Activated T-cell treated with anti-CD3 and anti-CD28 coated beads for 4 hours (primary cell): Measurements from ENCODE around the gene MAMDC2.

Experiments
- DNase-seq: peaks from one replicate; pipeline ENCODE4 v3.0.0-alpha.2; 2020

MAMDC2 gene

DNA sequence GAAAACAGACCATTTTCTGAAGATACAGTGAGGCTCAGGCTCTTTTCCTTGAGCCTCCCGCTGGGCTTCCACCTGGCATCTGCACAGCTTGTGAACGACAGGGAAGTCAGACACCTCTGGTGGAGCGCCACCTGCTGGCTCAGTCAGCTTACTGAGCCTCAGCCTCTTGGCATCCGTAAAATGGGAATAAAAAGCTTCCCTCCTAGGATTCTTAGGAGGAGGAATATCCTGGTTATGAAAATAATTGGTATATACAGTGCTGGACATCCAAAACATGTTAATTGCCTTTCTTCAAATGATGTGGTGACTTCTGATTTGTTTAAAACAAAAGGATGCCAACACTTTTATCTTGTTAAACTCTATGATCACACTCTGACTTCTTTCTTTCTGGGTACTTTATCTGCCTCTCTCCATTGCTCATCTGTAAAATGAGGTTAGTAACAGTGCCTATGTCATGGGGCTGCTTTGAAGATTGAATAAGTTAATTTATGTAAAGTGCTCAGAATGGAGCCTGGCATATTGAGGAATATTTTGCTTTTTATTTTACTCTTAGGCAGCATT lies 67.5 kb downstream of the MAMDC2 start:
- peak; percentile 9 for DNase-seq

DNA sequence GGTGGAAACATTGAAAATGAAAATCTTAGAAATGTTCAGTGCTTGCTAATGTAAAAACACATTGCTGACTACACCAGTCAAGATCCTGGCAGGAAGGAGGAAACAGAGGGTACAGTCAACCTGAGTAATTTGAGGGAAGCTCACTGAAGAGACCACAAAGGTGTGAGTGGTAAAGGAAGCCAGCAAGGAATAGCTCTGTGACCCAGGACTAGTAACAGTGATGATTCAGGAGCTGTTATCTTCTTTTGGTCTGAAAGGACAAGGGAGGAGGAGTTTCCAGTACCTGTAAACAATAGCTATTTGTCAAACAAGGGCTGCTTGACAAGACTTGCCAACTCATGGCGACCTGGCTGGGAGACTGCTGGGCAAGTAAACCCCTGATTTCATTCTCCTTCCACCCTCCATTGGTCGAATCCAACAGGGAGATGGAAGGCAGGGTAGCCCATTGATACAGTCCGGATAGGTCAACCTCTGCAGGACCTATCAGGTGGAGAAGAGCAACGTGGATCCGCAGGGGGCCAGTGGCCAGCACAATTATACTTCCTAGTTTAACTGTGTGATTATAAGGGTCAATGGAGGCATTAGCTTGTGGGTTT lies 68.1 kb downstream of the MAMDC2 start:
- DNase-seq, result no peak

- DNase-seq, result no peak
Observed at GRCh38 chr9:70112981-70113380, 69.3 kb downstream of the MAMDC2 start.

DNA sequence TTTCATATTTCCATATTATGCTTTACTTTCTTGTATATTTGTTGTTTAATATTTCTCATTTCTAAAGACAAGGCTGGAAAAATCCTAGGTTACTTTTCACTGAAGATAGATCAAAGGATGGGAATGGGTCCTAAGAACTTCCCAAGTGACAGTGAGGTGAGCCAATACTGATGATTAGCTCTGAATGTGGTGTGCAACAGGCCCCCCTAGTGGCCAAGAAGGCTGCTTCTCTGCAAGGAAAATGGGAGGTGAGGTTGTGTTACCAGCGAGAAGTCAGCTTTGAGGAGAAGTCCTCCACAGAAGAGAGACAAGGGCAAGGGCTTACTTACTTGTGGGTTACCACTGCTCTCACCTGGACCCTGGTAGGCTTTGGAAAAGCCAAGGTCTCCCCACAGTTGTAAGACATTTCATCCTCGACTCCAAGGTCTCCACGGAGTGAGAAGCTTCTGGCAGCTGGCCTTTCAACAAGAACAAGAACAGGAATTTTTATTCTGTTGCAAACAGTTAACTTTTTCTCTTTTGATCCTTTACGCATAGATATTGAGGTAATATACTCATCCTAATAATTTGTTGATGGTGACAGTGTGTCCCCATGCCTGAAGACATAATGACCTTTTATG lies 69.9 kb downstream of the MAMDC2 start:
- no peak for DNase-seq

DNA sequence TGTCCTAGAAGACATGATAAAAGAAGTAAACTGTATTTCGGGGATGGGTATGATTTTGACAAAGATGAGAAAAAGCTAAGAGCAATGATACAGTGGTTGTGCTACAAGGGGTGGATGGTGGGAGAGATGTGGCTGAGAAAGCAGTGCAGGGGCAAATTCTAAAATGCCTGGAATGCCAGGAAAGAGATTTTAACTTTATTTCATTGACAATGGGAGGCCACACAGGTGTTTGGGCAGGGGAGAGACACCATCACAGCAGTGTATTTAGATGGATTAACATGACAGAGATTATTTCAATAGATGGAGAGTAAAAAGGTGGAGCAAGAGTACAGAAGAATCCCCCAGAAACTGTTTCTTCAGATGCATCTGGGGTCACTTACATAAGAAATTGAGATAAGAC lies 71.2 kb downstream of the MAMDC2 start:
- no peak for DNase-seq

- no peak for DNase-seq
Observed at GRCh38 chr9:70117835-70118319, 74.2 kb downstream of the MAMDC2 start.

- DNase-seq, result no peak
Observed at GRCh38 chr9:70119786-70120185, 76.1 kb downstream of the MAMDC2 start.

- DNase-seq, result no peak
Observed at GRCh38 chr9:70120834-70121510, 77.3 kb downstream of the MAMDC2 start.

DNA sequence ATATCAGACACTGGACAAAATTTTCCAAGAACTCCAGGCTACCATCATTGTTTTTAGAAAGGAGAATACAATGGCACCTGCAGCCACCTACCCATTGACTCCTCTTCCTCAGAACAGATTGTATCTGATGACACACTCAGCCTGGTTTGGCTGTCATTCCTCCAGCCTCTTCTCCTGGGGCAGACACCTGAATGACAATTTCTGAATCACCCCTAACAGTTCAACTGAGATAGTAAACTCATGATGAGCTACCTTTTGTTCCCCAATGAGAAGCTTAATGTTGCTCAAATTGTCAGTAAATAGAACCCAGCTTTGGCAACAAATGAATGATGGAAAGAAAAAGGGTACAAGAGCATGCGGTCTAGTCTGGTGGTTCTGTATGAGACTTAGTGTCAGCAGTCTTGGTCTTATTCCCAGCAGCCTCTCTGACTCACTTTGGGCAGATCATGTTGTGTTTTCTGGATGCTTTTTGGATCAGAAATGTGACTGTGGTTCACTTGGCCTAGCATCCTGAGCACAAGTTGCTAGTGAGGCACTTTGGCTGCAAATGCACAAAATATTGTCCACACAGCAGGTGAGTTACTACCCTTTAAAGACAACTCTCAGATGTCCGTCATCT lies 78.3 kb downstream of the MAMDC2 start:
- no peak for DNase-seq

DNA sequence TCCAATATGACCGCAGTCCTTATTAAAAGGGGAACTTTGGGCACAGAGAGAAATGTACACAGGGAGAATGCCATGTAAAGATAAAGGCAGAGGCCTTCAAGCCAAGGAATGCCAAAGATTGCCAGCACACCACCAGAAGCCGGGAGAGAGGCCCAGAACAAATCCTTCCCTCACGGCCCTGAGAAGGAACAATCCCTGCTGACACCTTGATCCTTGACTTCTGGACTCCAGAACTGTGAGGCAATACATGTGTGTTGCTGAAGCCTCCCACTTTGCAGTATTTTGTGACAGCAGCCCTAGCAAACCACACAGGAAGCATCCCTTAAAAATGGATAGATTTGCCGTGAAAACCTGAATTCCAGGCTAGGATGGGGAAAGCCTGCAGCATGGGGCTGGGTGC lies 80.0 kb downstream of the MAMDC2 start:
- DNase-seq, result no peak

DNA sequence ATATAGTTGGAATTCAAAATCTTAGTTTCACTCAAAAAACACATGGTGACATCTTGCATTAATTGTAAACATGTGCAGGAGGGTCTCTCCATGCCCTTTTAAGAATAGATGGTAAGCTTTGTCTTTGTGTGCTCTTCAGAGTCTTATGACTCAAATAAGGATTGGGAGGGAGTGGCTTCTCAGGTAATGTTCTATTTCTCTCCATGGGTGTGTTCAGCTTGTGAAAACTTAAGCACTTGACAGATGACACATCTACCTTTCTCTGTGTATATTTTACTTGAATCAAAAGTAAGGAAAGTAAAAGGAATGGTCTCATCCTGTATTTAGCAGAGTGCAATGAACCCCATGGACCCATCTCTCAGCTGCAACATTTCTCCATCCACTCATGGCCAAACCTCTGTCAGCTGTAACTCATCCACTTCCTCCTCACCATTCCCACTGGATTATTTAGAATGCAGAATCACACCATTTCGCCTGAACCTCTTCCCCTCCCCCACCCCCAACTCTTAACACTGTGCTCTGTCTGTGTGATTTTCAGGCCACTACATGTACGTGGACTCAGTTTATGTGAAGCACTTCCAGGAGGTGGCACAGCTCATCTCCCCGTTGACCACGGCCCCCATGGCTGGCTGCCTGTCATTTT lies 82.1 kb downstream of the MAMDC2 start:
- DNase-seq, result no peak

DNA sequence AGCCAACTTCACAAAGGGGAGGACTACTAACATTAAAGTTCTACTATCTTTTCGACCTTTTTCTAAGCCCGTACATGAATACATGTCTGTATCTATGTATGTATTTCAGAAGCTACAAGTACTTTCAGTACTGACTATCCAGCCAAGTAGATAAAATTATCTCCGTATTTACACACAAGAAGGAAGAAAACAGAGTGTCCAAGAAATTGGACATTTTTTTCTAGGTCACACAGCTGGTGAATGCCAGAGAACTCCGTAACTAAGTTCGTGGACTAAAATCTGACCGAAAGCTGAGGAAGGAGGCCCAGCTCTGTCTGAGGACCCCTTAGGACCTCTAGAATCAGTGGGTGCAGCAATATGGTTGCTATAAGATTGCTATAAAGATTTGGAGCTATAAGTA lies 83.4 kb downstream of the MAMDC2 start:
- no peak for DNase-seq

- DNase-seq, result no peak
Observed at GRCh38 chr9:70127540-70128416, 84.1 kb downstream of the MAMDC2 start.

DNA sequence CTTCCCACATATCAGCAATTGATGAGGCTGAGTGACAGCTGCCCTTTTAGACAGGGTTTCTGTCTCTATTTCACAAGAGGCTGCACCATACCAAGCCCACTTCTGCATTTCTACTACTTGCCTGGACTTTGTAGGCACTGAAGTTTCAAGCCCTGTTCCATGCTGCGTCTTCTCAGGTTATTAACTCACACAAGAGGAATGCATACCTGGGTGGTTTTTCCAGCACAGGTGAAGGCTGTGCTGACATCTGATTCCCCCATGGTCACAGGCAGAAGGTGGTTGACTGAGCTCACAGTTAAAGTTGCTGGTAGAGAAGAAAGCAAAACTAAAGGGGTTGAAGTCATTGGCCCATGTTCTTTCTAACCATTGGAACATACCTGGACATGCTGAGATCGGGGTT lies 86.6 kb downstream of the MAMDC2 start:
- DNase-seq, result no peak

DNA sequence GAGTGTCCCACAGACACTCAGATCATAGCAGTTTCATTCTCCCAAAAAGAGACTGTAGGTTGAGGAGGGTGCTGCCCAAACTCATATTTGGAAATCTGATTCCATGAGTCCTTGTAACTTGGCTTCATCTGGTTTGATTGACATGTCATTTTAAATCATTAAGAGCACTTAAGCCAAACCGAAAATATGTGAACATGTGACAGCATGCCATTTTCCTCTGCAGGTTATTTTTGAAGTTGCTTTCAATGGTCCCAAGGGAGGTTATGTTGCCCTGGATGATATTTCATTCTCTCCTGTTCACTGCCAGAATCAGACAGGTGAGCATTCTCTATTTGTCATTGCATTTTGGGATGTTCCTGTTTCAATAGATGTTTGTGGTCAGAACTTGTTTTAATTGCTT lies 87.6 kb downstream of the MAMDC2 start:
- DNase-seq, result no peak

DNA sequence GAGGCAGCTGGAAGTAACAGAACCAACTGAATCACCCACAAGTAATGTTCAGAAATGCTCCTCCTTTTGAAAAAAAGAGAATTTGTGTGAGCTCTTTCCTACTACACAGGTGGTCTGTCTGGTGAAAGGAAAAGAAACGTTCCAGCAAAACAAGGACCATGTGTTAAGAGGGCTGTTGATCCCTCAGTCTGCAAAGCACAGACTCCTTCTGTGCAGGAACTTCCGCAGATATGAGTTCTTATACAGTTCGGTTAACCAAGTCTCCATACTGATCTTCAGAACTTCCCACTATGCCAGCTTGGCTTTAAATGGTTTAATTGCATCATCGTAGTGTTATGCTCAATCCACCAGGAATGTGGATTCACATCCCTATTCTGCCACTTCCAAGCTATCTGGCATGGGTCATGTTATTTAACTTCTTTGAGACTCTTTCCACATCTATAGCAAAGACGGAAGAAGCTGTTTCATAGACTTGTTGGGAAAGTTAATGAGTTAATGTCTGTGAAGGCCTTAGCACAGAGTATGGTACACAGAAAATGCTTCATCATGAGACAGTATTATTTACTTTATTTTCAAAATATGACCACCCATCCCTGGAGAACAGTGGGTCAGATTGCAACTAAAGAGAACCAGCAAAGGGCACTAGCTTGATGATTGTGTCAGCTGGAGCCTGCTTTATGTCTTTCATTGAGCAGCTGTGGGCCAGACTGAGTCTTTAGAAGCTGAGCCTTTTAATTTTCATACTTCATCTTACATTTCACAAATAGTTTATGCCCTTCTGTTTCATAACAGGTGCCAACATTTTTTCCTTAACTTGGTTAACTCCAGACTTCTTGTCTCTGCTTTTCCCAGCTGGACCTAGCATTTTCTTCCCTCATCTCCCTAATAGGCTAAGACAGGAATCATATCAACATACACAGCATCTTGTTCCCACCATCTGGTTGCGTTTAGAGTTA lies 89.9 kb downstream of the MAMDC2 start:
- DNase-seq, result no peak

DNA sequence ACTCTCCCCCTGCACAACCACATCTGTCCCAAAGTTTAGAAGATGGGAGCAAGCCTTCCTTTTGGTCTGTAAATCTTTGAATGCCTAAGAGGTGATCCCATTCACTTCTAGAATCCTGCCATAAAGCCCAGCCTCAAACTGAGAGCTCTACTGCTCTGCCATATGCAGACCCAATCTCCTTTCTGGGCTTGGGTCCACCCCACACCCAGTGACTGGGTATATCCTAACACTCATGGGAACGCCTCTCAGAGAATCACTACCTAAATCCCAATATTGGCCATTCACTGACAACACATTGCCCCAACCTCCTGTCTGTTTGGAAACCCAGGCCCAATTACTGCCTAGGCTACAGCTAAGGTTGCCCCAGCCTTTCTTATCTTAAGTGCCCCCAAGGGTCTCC lies 90.7 kb downstream of the MAMDC2 start:
- DNase-seq, result no peak

- DNase-seq, result no peak
Observed at GRCh38 chr9:70135176-70135575, 91.5 kb downstream of the MAMDC2 start.

DNA sequence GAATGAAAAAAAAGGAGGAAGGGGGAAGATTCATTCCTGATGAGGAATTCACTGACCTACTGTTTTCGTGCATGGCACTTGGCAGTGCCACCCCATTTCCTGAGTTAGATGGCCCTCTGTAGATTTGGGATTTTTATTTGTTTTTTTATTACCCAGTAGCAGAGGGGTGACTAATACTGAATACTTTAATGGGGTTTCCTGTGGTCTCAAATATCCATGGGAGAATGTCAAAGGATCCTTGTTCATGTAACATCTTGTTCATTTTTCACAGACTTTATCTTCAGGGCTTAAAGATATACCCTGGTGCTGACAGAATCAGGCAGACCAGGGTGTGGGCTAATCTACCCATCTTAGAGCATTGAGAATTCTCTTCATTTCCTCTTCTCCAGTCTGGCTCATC lies 93.0 kb downstream of the MAMDC2 start:
- no peak for DNase-seq

DNA sequence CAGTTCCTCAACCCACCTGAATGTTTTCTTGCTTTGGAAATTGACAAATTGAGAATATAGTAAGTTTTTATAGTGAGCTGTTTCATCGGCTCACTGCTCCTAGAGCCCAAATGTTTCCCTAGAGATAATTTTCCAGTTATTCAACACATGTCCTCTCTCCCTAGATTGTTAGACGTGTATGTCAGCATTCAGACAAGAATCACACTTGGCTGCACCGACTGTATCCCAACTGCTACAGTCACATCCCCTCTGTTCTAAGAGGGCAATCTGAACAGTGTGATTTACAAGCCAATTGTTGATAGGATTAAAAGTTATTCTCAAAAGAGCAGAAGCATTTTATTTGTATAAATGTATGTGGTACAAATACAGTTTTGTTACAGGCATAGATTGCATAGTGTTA lies 93.9 kb downstream of the MAMDC2 start:
- DNase-seq, result no peak

DNA sequence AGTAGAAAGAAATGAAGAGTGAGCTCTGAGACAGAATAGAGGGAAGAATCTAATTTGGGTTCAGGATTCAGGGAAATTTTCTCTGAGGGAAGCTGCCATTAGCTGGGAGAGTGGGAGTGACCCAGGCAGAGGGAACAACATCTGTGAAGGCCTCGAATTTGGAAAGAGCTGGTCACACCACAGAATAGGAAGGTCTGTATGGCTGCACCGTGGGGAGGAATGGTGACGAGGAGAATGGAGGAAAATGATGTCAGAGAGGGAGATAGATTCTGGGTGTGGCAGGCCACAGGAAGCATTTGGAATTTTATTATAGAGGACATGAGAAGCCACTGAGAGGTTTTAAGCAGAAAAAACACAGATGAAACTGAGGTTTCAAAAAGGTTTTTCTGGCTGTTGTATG lies 98.5 kb downstream of the MAMDC2 start:
- no peak for DNase-seq
